GM11168 (cell line): ENCODE measurements around the gene SLC35G2.
"Not testable (repeated sequence)": the region's sequence is repeated elsewhere in the genome, so short reads cannot be mapped to it uniquely, and the experiment has no call there.

Source experiments
- in situ Hi-C: fragments of 300-500 bp; cut with MboI; formaldehyde crosslinking; loops from one replicate; pipeline ENCODE4 v1.12.0; 2022; ENCODE audit warnings: low sequenced_read_pairs; ENCODE audit not compliant: unreplicated experiment

SLC35G2 gene

GRCh38 chr3:136831461-136831860, 12.5 kb downstream of the SLC35G2 start:
- in situ Hi-C loops: no loop called here

GRCh38 chr3:136835089-136835812, 16.3 kb downstream of the SLC35G2 start:
- in situ Hi-C loops: no loop called here

GRCh38 chr3:136835813-136836510, 17.0 kb downstream of the SLC35G2 start:
- in situ Hi-C loops: no loop called here

GRCh38 chr3:136836511-136837156, 17.7 kb downstream of the SLC35G2 start:
- in situ Hi-C loops: no loop called here

GRCh38 chr3:136838641-136839555, 20.0 kb downstream of the SLC35G2 start:
- in situ Hi-C loops: no loop called here

GRCh38 chr3:136839556-136839931, 20.6 kb downstream of the SLC35G2 start:
- in situ Hi-C loops: no loop called here

- in situ Hi-C loops: no loop called here
Measured at GRCh38 chr3:136840252-136840651, 21.3 kb downstream of the SLC35G2 start.

- in situ Hi-C loops: no loop called here
Measured at GRCh38 chr3:136842294-136842693, 23.4 kb downstream of the SLC35G2 start.

GRCh38 chr3:136844724-136845123, 25.8 kb downstream of the SLC35G2 start:
- in situ Hi-C loops: no loop called here

- in situ Hi-C loops: loop anchor here (10.0 kb wide), 1 partner anchor 93 kb away; no protein-coding TSS in a partner anchor
Measured at GRCh38 chr3:136852180-136852579, 33.3 kb downstream of the SLC35G2 start.

- in situ Hi-C loops: loop anchor here (10.0 kb wide), 1 partner anchor 88 kb away; no protein-coding TSS in a partner anchor
Measured at GRCh38 chr3:136856665-136857064, 37.7 kb downstream of the SLC35G2 start.

GRCh38 chr3:136858381-136858780, 39.5 kb downstream of the SLC35G2 start:
- in situ Hi-C loops: loop anchor here (10.0 kb wide), 1 partner anchor 86 kb away; no protein-coding TSS in a partner anchor

GRCh38 chr3:136860541-136860940, 41.6 kb downstream of the SLC35G2 start:
- in situ Hi-C loops: no loop called here

- in situ Hi-C loops: no loop called here
Measured at GRCh38 chr3:136861890-136862616, 43.1 kb downstream of the SLC35G2 start, which contains the start of gene NCK1. Gene NCK1, plus strand, starts transcription at chr3:136862208. Its CDS starts 65,794 bp downstream, at chr3:136928002.

GRCh38 chr3:136862617-136863322, 43.8 kb downstream of the SLC35G2 start:
- in situ Hi-C loops: no loop called here

- in situ Hi-C loops: no loop called here
Measured at GRCh38 chr3:136869282-136869681, 50.4 kb downstream of the SLC35G2 start.

GRCh38 chr3:136872258-136872657, 53.3 kb downstream of the SLC35G2 start:
- in situ Hi-C loops: not testable (repeated sequence)

- in situ Hi-C loops: not testable (repeated sequence)
Measured at GRCh38 chr3:136879510-136879909, 60.6 kb downstream of the SLC35G2 start.

GRCh38 chr3:136882571-136882970, 63.6 kb downstream of the SLC35G2 start:
- in situ Hi-C loops: no loop called here
